Measurements from ENCODE around the gene CACNA1C.
A peak's percentile ranks its signal among the peaks of the same experiment; 100 is the strongest.

The CACNA1C gene

GRCh38 chr12:2244013-2244861 is 191.4 kb downstream of the CACNA1C start:
- peak; percentile 95 for DNase-seq (ENCODE audit: low read depth)
- TF ChIP-seq, protein P1, sequence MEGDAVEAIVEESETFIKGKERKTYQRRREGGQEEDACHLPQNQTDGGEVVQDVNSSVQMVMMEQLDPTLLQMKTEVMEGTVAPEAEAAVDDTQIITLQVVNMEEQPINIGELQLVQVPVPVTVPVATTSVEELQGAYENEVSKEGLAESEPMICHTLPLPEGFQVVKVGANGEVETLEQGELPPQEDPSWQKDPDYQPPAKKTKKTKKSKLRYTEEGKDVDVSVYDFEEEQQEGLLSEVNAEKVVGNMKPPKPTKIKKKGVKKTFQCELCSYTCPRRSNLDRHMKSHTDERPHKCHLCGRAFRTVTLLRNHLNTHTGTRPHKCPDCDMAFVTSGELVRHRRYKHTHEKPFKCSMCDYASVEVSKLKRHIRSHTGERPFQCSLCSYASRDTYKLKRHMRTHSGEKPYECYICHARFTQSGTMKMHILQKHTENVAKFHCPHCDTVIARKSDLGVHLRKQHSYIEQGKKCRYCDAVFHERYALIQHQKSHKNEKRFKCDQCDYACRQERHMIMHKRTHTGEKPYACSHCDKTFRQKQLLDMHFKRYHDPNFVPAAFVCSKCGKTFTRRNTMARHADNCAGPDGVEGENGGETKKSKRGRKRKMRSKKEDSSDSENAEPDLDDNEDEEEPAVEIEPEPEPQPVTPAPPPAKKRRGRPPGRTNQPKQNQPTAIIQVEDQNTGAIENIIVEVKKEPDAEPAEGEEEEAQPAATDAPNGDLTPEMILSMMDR (IDR thresholded peaks at IDR 0.05; ENCODE audit: low read depth, low read length, missing control alignments), result no peak
- in situ Hi-C loops (cut with HindIII; ENCODE audit: low sequenced_read_pairs), result no loop called here
- no peak overlapping the region for H3K4me3 ChIP-seq (ENCODE audit: low read depth, low read length)

DNA sequence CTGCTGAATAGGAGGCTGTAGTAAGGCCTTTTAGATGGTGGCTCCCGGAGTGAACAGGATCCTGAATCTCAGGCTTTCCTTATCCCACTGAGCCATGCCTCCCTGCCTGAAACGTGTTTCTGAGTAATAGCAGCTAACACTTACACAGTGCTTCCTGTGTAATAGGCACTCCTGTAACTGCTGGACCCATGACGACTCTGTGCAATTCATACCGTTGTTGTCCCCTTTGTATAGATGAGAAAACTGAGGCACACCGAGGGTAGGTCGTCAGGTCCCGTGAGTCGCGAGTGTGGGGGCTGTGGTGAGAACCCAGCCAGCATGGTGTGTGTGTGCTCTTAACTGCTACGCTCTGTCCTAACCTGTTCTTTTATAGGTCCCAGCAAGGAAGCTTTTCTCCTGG is 193.6 kb downstream of the CACNA1C start:
- in situ Hi-C loops (cut with HindIII; ENCODE audit: low sequenced_read_pairs), result loop anchor here (5.0 kb wide), 1 partner anchor 64 kb away; no protein-coding TSS in a partner anchor
- H3K4me3 ChIP-seq (ENCODE audit: low read depth, low read length), result no peak overlapping the region
- TF ChIP-seq, protein P1 (IDR thresholded peaks at IDR 0.05; ENCODE audit: low read depth, low read length, missing control alignments), result no peak
- DNase-seq (ENCODE audit: low read depth), result no peak

GRCh38 chr12:2247120-2247519 is 194.3 kb downstream of the CACNA1C start:
- no peak overlapping the region for H3K4me3 ChIP-seq (ENCODE audit: low read depth, low read length)
- DNase-seq (ENCODE audit: low read depth), result no peak
- in situ Hi-C loops (cut with HindIII; ENCODE audit: low sequenced_read_pairs), result loop anchor here (5.0 kb wide), 1 partner anchor 65 kb away; no protein-coding TSS in a partner anchor
- TF ChIP-seq, protein P1 (IDR thresholded peaks at IDR 0.05; ENCODE audit: low read depth, low read length, missing control alignments), result no peak

DNA sequence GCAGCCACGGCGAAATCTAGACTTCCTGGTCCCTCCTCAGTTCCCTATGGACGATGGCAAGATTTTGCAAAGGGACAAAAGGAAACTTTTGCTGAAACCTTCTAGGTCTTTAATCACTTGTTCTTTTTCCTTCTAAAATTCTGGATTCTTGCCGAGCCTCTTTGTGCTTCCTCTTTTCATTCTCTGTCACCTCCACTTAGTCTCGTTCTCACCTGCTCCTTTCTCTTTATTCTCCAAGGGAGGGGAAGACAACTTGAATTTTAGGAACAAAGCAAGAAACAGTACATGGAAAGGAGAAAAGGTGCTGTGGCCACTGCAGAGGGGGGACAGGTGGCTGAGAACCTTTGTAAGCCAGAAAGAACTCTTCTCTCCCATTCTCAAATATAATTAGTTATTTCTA is 194.8 kb downstream of the CACNA1C start:
- no peak overlapping the region for H3K4me3 ChIP-seq (ENCODE audit: low read depth, low read length)
- TF ChIP-seq, protein P1 (IDR thresholded peaks at IDR 0.05; ENCODE audit: low read depth, low read length, missing control alignments), result no peak
- in situ Hi-C loops (cut with HindIII; ENCODE audit: low sequenced_read_pairs), result loop anchor here (5.0 kb wide), 1 partner anchor 65 kb away; no protein-coding TSS in a partner anchor
- DNase-seq (ENCODE audit: low read depth), result no peak

DNA sequence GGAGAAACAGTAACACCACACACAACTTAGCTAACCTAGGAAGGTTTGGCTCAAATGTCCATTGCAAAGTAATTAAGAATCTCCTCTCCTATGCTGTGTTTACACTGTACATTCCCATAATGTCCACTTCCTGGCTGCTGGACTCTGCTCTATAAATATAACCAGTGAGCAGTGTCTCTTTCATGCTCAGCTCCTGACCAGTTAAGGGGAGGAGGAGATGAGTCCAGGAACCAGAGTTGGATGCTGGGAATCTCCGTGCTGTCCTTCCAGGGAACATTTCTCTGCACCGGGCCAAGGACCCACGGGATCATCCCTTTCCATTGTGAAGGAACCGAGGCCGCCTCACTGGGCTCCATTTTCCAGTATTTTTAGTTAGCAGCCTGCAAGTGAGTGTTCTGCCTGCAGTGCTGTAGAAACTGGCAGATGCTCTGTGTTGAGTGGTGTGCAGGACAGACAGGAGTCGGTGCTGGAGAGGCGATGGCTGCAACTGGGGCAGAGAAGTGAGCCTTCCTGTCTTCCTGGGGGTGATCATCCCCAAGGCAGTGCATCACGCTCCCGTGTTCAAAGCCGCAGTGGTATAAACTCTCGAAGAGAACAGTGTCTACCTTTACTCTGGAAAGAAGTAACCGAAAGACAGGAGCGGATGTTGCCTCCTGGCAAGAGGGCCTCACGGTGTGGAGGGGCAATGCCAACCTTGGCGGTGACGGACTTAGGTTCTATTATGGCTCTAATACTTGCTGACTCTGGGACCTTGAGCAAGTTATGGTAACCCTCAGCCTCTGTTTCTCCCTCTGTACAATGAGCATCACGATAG is 195.5 kb downstream of the CACNA1C start:
- H3K4me3 ChIP-seq (ENCODE audit: low read depth, low read length), result no peak overlapping the region
- DNase-seq (ENCODE audit: low read depth), result no peak
- TF ChIP-seq, protein P1 (IDR thresholded peaks at IDR 0.05; ENCODE audit: low read depth, low read length, missing control alignments), result no peak
- in situ Hi-C loops (cut with HindIII; ENCODE audit: low sequenced_read_pairs), result loop anchor here (5.0 kb wide), 1 partner anchor 66 kb away; no protein-coding TSS in a partner anchor

GRCh38 chr12:2248901-2249381 is 196.2 kb downstream of the CACNA1C start:
- TF ChIP-seq, protein P1 (IDR thresholded peaks at IDR 0.05; ENCODE audit: low read depth, low read length, missing control alignments), result no peak
- H3K4me3 ChIP-seq (ENCODE audit: low read depth, low read length), result no peak overlapping the region
- in situ Hi-C loops (cut with HindIII; ENCODE audit: low sequenced_read_pairs), result loop anchor here (5.0 kb wide), 1 partner anchor 67 kb away; no protein-coding TSS in a partner anchor
- no peak for DNase-seq (ENCODE audit: low read depth)
